ENCODE results near the gene VASN.

DNA sequence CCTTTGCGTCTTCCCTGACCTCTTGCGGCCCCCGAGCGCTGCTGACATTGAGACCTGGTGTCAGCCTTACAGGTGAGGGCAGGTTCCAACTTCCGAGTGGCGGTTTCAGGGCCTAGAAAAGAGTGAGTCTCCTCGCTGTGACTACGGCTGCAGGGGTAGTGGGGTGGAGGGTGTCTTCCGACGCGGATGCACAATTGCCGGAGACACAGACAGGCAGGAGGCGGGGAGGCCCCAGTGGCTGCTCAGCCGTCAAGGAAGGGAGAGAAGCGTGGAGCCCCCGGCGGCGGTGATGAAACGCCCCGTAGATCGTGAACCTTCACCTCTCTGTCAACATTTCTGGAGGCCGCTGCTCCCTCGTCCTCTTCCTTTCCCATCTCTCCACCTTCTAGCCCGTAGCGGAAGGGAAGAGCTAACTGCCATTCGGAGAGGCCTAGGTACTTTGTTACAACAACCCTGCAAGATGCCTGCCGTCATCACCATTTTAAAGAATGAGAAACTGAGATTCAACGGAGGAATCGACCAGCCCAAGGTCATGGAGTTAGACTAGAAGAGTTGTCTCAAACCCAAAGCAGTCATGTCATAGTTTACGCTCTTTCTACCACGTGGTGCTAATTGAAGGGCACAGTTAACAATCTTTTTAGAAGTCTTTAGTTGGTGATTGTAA is 54.5 kb downstream of the VASN start:
- TF ChIP-seq, protein P1, sequence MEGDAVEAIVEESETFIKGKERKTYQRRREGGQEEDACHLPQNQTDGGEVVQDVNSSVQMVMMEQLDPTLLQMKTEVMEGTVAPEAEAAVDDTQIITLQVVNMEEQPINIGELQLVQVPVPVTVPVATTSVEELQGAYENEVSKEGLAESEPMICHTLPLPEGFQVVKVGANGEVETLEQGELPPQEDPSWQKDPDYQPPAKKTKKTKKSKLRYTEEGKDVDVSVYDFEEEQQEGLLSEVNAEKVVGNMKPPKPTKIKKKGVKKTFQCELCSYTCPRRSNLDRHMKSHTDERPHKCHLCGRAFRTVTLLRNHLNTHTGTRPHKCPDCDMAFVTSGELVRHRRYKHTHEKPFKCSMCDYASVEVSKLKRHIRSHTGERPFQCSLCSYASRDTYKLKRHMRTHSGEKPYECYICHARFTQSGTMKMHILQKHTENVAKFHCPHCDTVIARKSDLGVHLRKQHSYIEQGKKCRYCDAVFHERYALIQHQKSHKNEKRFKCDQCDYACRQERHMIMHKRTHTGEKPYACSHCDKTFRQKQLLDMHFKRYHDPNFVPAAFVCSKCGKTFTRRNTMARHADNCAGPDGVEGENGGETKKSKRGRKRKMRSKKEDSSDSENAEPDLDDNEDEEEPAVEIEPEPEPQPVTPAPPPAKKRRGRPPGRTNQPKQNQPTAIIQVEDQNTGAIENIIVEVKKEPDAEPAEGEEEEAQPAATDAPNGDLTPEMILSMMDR (IDR thresholded peaks at IDR 0.05; ENCODE audit: low read depth, low read length, poor library complexity, severe bottlenecking), result no peak
- no peak for TF ChIP-seq EZH2phosphoT487 (IDR thresholded peaks at IDR 0.05; ENCODE audit: borderline replicate concordance, low read length)

Data from DOHH2 (cell line).